GM18907 (cell line): Measurements from ENCODE around the gene PTPRK.

Experiments
- ATAC-seq: cut with Tn5 transposase; IDR thresholded peaks from one replicate; pipeline ENCODE4 v1.9.1; 2021; ENCODE audit warnings: mild to moderate bottlenecking, moderate library complexity; ENCODE audit not compliant: unreplicated experiment

The PTPRK gene

DNA sequence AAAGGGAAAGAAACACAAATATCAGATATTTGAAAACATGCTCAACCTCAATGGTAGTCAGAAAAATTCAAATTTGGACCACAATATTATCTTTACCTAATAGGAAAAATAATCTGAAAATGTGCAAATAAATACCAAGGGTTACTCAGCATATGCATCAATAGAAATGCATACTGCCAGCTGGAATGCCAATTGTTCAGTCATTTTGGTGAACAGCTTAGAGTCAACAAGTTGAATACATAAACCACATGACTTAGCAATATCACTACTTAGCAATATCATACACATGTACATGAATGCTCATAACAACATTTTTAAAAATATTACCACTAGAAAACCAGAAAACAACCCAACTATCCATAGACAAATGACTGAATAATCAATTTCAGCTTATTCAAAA, 212.7 kb downstream of the PTPRK start:
- ATAC-seq: no peak

- no peak for ATAC-seq
These were observed 214.4 kb downstream of the PTPRK start for GRCh38 chr6:128305976-128306375.

DNA sequence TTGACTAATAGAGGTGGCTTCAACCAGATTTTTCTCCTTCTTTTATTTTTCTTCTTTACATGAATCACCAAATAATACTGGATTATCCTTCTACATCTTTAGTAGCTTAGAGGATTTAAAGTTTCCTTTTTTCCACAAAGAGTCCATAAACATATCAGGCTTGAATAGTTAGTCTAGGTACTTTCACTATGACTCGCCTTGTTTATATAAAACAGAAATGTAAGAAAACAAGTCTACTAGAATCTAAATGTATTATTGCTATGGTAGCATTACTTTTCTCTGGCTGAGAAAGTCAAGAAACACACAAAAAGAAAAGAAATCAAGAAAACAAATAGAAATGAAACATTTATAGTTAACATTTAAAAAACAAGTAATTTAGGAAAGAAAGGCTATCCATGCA, 215.2 kb downstream of the PTPRK start:
- ATAC-seq: no peak

DNA sequence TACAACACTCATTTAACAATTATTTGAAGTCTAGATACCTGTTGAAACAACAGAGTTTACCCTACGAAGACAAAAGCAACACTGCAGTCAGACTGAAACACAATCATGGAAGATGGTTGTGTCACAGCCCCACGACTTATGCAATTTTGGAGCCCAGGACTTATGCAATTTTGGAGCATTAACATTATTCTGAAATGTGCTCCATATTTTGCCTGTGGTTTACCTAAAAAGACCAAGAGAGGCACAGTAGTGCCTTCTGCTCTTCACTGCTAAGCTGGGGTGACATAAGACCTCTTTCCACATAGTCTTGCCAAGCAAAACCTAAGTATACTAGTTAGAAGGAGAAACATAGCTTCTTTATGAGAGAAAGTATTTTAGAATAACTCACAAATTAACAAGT, 216.5 kb downstream of the PTPRK start:
- ATAC-seq: no peak

DNA sequence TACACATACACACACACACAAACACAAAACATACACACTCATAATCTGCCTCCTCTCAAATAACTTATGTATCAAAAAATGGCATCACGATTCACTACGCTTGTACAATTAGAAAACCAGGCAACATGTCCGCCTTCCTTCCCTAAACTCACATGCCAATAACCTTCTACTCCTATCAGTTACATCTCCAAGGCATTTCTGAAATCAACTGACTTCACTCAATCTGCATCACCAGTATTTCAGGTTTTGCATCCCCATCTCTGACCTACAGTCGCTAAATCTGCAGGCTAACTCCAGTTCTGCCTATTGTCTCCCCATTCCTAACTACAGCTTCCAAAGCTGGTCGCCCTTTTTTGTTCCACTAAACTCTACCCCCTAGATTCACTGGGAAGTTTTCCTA, 217.5 kb downstream of the PTPRK start:
- ATAC-seq: no peak

- no peak for ATAC-seq
These were observed 224.7 kb downstream of the PTPRK start for GRCh38 chr6:128295670-128296069.

GRCh38 chr6:128290221-128290620, 230.2 kb downstream of the PTPRK start:
- ATAC-seq: peak; percentile 80

- ATAC-seq: no peak
These were observed 236.3 kb downstream of the PTPRK start for GRCh38 chr6:128284128-128284527.

- ATAC-seq: no peak
These were observed 237.4 kb downstream of the PTPRK start for GRCh38 chr6:128282961-128283360.

- no peak for ATAC-seq
These were observed 239.4 kb downstream of the PTPRK start for GRCh38 chr6:128280960-128281359.

- no peak for ATAC-seq
These were observed 240.3 kb downstream of the PTPRK start for GRCh38 chr6:128280066-128280465.

DNA sequence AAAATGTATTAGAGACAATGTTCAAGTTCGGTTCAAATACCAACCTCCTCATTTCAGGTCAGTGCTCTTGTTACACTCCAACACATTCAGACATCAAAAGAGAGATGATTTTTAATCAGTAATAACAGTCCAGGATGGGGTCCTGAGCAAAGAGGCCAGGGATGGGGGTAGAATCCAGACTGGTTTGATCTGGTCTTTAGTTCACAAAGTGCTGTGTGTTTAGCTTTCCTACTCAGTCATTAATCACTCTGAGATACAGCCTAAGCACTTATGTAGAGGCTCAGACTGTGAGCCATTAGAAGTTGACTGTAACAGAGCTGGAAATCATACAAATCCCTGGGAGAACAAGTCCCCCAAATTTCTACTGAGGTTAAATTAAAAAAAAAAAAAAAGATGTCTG, 241.6 kb downstream of the PTPRK start:
- ATAC-seq: no peak

DNA sequence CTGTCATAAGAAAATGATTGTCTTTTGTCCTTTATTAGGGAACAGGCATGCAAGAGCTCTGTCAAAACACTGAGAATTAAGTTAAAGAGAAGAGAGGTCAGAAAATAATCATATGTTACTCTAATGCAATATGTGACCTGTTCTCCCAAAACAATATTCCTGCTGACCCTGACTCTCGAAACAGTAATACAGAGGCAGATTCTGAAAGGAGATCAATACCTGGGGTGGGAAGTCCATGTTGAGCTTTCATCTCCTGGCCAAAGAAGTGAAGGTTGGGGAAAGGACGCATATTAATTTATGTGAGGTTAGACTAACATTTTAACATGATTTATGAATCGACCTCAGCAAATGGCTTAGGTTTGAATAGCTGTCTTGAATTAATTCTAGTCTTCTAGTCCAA, 243.0 kb downstream of the PTPRK start:
- no peak for ATAC-seq

DNA sequence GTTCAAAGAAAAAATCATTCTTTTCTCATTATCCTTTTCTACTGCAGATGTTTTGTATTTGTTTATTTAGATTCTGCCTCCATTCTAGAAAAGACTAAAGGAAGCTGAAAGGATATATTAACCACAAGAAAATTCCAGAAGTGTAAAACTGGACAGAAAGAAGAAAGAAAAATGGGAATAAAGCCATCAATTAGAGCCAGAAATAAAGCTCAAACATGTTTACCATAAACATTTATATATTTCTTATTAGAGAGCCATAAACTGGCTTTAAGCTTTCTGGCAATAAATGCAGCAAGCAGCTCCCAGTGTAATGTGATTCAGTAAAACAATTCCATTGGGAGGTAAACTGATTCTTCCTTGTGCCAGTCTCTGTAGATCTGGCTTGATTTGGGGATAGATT, 244.1 kb downstream of the PTPRK start:
- no peak for ATAC-seq

DNA sequence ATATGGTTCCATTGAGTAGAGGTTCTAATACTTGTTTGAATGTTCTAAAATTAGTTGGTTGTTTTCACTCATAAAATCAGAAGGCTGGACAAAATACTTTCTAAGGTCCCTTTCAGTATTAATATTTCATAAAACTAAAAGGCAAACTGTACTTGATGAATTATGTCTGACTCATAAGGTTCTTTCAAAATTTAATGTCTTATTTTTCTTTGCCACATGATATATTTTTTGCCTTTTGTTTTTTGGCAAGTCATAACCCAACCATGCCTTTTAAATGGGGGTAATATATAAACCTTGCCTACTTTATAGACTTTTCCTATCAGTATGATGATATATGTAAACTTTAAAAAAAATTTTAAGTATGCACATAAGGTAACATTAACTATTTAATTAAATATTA, 244.7 kb downstream of the PTPRK start:
- ATAC-seq: no peak

- no peak for ATAC-seq
These were observed 245.4 kb downstream of the PTPRK start for GRCh38 chr6:128275030-128275429.

DNA sequence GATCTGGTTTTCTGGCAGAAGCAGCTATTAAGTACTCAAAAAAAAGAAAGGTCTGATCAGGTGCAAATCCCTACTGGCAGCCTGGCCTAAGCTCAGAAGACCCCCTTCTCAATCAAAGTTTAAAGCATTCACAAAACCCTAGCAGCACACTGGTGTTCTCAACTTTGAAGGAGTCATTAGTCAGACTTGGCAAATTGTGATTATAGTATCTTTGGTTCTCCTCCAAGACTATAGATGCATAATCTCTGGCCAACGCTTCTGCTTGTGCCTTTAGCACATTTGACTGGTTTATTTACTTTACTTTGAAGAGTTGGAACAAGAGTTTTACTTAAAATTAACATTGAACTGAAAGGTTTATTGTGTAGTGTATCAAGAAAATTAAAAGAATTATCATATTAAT, 248.9 kb downstream of the PTPRK start:
- no peak for ATAC-seq

- ATAC-seq: no peak
These were observed 249.4 kb downstream of the PTPRK start for GRCh38 chr6:128271011-128271410.

DNA sequence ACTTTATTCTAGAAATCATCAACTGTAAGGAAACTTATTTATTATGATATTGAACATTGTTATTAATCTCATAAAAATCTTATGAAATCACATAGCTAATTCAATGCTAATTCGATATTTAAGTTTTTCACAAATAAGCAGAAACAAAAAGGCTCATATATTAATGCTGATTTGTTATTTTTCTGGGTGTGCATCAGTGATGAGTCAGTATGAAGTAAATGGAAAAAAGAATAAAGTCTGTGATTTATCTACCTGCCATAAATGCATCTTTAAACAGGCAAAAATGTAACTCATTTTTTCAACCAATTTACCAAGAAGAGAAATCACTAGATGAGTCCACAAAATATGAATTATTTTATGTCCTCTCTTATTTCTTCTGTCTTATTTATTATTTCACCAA, 253.5 kb downstream of the PTPRK start:
- no peak for ATAC-seq

GRCh38 chr6:128265706-128266105, 254.7 kb downstream of the PTPRK start:
- no peak for ATAC-seq

GRCh38 chr6:128259730-128260685, 260.4 kb downstream of the PTPRK start:
- peak; percentile 61 for ATAC-seq

GRCh38 chr6:128259029-128259724, 261.2 kb downstream of the PTPRK start:
- ATAC-seq: peak; percentile 96
